Endothelial cell of umbilical vein (primary cell): ENCODE data around the gene NCEH1. TPM values are rescaled to one million over a fixed set of nuclear protein-coding genes. Genes with fewer than 3 reads are reported as not detected.

Experiments
- BruUV-seq: library from RNA; stranded (reverse); fragments of 400-500 nt; replicated peaks from 2 replicates; lab custom pipeline; 2021; lab: Mats Ljungman, UMichigan
- CTCF ChIA-PET: fragments of 300-600, 350-600 bp; sonication (Branson Sonifier 250); formaldehyde crosslinking; loops from one replicate; lab custom pipeline; 2021; ENCODE audit warnings: antibody characterized with exemption, inconsistent platforms; lab: Charles Lee
- POLR2A ChIA-PET: fragments of 300-600, 350-600 bp; sonication (Branson Sonifier 250); formaldehyde crosslinking; loops from one replicate; lab custom pipeline; 2021; ENCODE audit warnings: antibody characterized with exemption, inconsistent platforms; lab: Charles Lee
- DNase-seq: peaks from one replicate; pipeline ENCODE4 v3.0.0-alpha.2; 2011; ENCODE audit warnings: low read depth, low spot score
- FAIRE-seq: peaks from 2 replicates; lab custom pipeline; 2011; peaks lifted over from hg19 to GRCh38; lab: Jason Lieb, UNC
- H2AFZ ChIP-seq: 2 replicates; pipeline ENCODE4 v1.6.0; 2012; ENCODE audit warnings: low read depth, low read length, control low read depth, inconsistent platforms
- H3K27ac ChIP-seq: 2 replicates; pipeline ENCODE4 v1.5.1; 2011; ENCODE audit warnings: low read depth, mild to moderate bottlenecking, control low read depth, low read length, moderate library complexity; ENCODE audit not compliant: insufficient read depth
- H3K27me3 ChIP-seq, 2 experiments: 2 replicates each; pipeline versions ENCODE4 v1.6.0 to v1.6.1; 2011; ENCODE audit warnings: low read length in 2 of 2, mixed read lengths in 1 of 2; ENCODE audit not compliant: control insufficient read depth in 2 of 2, insufficient read depth in 2 of 2
- H3K36me3 ChIP-seq, 2 experiments: 2 replicates in 1 of 2; 3 replicates in 1 of 2; pipeline ENCODE4 v1.5.1; 2011; ENCODE audit warnings: low read length in 2 of 2, mild to moderate bottlenecking in 1 of 2, moderate library complexity in 1 of 2; ENCODE audit not compliant: control insufficient read depth in 2 of 2, insufficient read depth in 2 of 2; ENCODE audit errors: extremely low read depth in 1 of 2
- H3K4me1 ChIP-seq: 3 replicates; pipeline ENCODE4 v1.5.1; 2011; ENCODE audit warnings: mild to moderate bottlenecking, low read length; ENCODE audit not compliant: control insufficient read depth, insufficient read depth; ENCODE audit errors: extremely low read depth
- H3K4me2 ChIP-seq: 2 replicates; pipeline ENCODE4 v1.6.1; 2011; ENCODE audit warnings: low read length, control low read depth, mixed read lengths; ENCODE audit not compliant: insufficient read depth
- H3K4me3 ChIP-seq, 3 experiments: fragments of 200-600 bp in 1 of 3; sonication (generic), shearing (Covaris generic) in 1 of 3; replicated peaks in 1 of 3; 2 replicates each; pipeline ENCODE4 v1.5.1; 2011 to 2016; ENCODE audit warnings: control low read depth in 3 of 3, low read length in 3 of 3, mild to moderate bottlenecking in 2 of 3, inconsistent platforms in 1 of 3, low read depth in 1 of 3, moderate library complexity in 1 of 3; ENCODE audit not compliant: insufficient read depth in 1 of 3
- H3K79me2 ChIP-seq: 2 replicates; pipeline ENCODE4 v1.6.0; 2012; ENCODE audit warnings: low read length, inconsistent platforms; ENCODE audit not compliant: control insufficient read depth, insufficient read depth
- H3K9ac ChIP-seq: replicated peaks from 2 replicates; pipeline ENCODE3; 2011; ENCODE audit warnings: low read length, control low read depth; ENCODE audit not compliant: insufficient read depth; ENCODE audit errors: extremely low read depth
- H3K9me1 ChIP-seq: replicated peaks from 3 replicates; pipeline ENCODE4 v1.6.0; 2011; ENCODE audit warnings: mild to moderate bottlenecking, low read length; ENCODE audit not compliant: control insufficient read depth, insufficient read depth; ENCODE audit errors: extremely low read depth
- H3K9me3 ChIP-seq: replicated peaks from 2 replicates; pipeline ENCODE4 v1.5.1; 2012; ENCODE audit warnings: low read length, inconsistent platforms; ENCODE audit not compliant: control insufficient read depth, insufficient read depth
- H4K20me1 ChIP-seq: replicated peaks from 2 replicates; pipeline ENCODE3; 2011; ENCODE audit warnings: mild to moderate bottlenecking, low read length; ENCODE audit not compliant: control insufficient read depth, insufficient read depth; ENCODE audit errors: extremely low read depth
- CTCF ChIP-seq, 2 donors: IDR thresholded peaks; 1 replicate in 1 of 2; 2 replicates in 1 of 2; pipeline ENCODE4 v1.5.1; 2011; ENCODE audit warnings: low read length in 2 of 2, mild to moderate bottlenecking in 2 of 2, moderate library complexity in 2 of 2, control low read depth in 1 of 2, inconsistent platforms in 1 of 2, low read depth in 1 of 2; ENCODE audit not compliant: insufficient read depth in 1 of 2; ENCODE audit errors: extremely low read depth in 1 of 2
- EZH2 ChIP-seq: IDR thresholded peaks from 2 replicates; pipeline ENCODE4 v1.6.1; 2012; ENCODE audit warnings: borderline replicate concordance, low read depth, mild to moderate bottlenecking, moderate library complexity, low read length, inconsistent platforms; ENCODE audit not compliant: severe bottlenecking
- FOS ChIP-seq: IDR thresholded peaks from 2 replicates; pipeline ENCODE4 v1.6.1; 2011; ENCODE audit warnings: mild to moderate bottlenecking, low read length, moderate library complexity, borderline replicate concordance; ENCODE audit not compliant: insufficient read depth
- GATA2 ChIP-seq: IDR thresholded peaks from 2 replicates; pipeline ENCODE4 v1.7.0; 2011; ENCODE audit warnings: low read depth, mild to moderate bottlenecking, moderate library complexity, mixed read lengths, low read length; ENCODE audit not compliant: insufficient read length, insufficient read depth
- JUN ChIP-seq: IDR thresholded peaks from 2 replicates; pipeline ENCODE4 v1.6.1; 2011; ENCODE audit warnings: borderline replicate concordance, low read depth; ENCODE audit not compliant: insufficient read length, insufficient read depth
- MAX ChIP-seq: IDR thresholded peaks from 2 replicates; pipeline ENCODE4 v1.6.1; 2011; ENCODE audit not compliant: insufficient read depth, insufficient read length
- MYC ChIP-seq: IDR thresholded peaks from one replicate; pipeline ENCODE4 v1.6.1; 2011; ENCODE audit warnings: mild to moderate bottlenecking, low read depth, low read length
- POLR2A ChIP-seq: IDR thresholded peaks from 2 replicates; pipeline ENCODE4 v1.6.1; 2012; ENCODE audit warnings: low read depth, mild to moderate bottlenecking, control low read depth, low read length
- POLR2AphosphoS5 ChIP-seq: IDR thresholded peaks from 2 replicates; pipeline ENCODE4 v1.6.1; 2012; ENCODE audit warnings: low read depth, mild to moderate bottlenecking, control low read depth, low read length, moderate library complexity; ENCODE audit not compliant: insufficient read depth
- dilution Hi-C: fragments of 300-500 bp; cut with MboI; formaldehyde crosslinking; loops from one replicate; pipeline ENCODE4 v1.15.0; 2019; ENCODE audit warnings: low sequenced_read_pairs; ENCODE audit not compliant: extremely low pct_ligation_motif_present
- intact Hi-C: fragments of 100-400 bp; cut with micrococcal nuclease; formaldehyde crosslinking; loops from one replicate; pipeline ENCODE4 v1.10.0; 2022
- polyA plus RNA-seq, 4 experiments: library from polyadenylated mRNA; depleted of rRNA in 3 of 4; stranded (reverse) in 3 of 4; unstranded in 1 of 4; fragments of >200 nt; gene quantifications; 2 replicates each; pipeline versions ENCODE4 v1.2.1 to v1.2.3, GENCODE V29; 2011 to 2012; ENCODE audit warnings: missing spikeins in 1 of 4
- total RNA-seq: library from RNA; stranded (reverse); gene quantifications from 2 replicates; pipeline ENCODE4 v1.2.3, GENCODE V29; 2021

NCEH1 gene
- total and polyA plus RNA-seq, 2 donors (not counting 3 experiments of a cell fraction or from before 2014, with no cell fraction given) = 10.0 to 20.3 TPM

- no peak overlapping the region for H3K4me2 ChIP-seq
- ChIA-PET CTCF (interaction anchor here (1.0 to 1.6 kb wide), 5 partner anchors 12 to 140 kb away, joined by 3 to 4 read pairs (median 4); no protein-coding TSS in a partner anchor), POLR2A (no interaction called here)
- H3K27me3 ChIP-seq = no peaks in the 10 kb centered on the region
- no peak overlapping the region for H3K4me3 ChIP-seq
- no peak overlapping the region for H2AFZ ChIP-seq
- intact Hi-C loops (no loop called here), dilution Hi-C loops (no loop called here)
- no peaks in the 10 kb centered on the region for H3K36me3 ChIP-seq
- no peaks in the 10 kb centered on the region for H3K79me2 ChIP-seq
- no peak for DNase-seq
- H3K9me3 ChIP-seq = no peaks in the 10 kb centered on the region
- no peak overlapping the region for H3K9ac ChIP-seq
- peaks cover 7% of the 10 kb centered on the region for H3K4me1 ChIP-seq
- no TSS peak for BruUV-seq
- H4K20me1 ChIP-seq = no peaks in the 10 kb centered on the region
- no peaks in the 10 kb centered on the region for H3K9me1 ChIP-seq
- H3K27ac ChIP-seq = no peak overlapping the region
- no peak for TF ChIP-seq POLR2AphosphoS5
- no peak for TF ChIP-seq MAX
- TF ChIP-seq POLR2A = no peak
- no peak for TF ChIP-seq GATA2
- no peak for TF ChIP-seq JUN
- no peak for TF ChIP-seq MYC
- TF ChIP-seq EZH2 = no peak
- no peak for TF ChIP-seq FOS
- TF ChIP-seq CTCF (IDR thresholded peaks at IDR 0.05; ENCODE audit: extremely low read depth in 1 of 2, insufficient read depth in 1 of 2, low read depth in 1 of 2, low read length in 2 of 2) = no peak
- FAIRE-seq = no peak
Observed at GRCh38 chr3:172601066-172601832, 109.6 kb downstream of the NCEH1 start.
